SW480 (cell line): ENCODE results near the gene PDGFC.
A peak's percentile ranks its signal among the peaks of the same experiment; 100 is the strongest.

Experiments used
- DNase-seq: peaks from one replicate; pipeline ENCODE4 v3.0.0-alpha.2; 2016; ENCODE audit warnings: low spot score

Gene PDGFC, protein sequence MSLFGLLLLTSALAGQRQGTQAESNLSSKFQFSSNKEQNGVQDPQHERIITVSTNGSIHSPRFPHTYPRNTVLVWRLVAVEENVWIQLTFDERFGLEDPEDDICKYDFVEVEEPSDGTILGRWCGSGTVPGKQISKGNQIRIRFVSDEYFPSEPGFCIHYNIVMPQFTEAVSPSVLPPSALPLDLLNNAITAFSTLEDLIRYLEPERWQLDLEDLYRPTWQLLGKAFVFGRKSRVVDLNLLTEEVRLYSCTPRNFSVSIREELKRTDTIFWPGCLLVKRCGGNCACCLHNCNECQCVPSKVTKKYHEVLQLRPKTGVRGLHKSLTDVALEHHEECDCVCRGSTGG

DNA sequence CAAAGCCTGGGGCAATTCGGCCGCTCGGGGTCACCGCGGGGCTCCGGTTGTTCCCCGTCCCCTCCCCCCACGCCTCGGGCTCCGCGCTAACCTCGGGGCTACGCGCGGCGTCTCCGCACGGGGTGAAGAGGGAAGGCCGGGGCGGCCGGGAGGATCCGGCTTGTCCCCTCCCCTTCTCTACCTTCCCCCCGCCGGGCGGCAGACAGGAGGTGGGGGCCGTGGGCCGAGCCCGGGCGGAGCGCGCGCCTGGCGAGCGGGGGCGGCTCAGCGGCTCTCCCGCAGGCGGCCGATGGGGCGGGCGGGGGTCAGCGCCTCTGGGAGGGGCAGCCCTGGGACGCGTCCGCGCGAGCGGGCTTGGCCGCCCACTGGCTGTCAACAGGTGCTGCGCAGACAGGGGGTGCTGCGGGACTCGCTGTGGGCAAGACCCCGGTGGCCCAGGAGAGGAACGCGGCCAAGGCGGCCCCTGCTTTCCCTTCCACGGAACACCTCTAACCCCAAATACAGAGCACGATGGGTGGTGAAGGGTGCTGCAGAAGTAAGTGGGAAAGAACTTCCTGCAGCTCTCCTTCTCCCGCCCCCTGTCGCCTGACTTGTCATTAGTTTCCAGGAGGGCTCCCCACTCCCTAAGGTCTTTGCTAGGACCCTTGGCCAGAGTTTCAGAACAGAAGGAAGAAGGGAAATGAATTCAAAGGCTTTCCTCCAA lies at the start of gene PDGFC:
Gene PDGFC (minus strand): TSS at position 124 of the 703 bp plus-strand sequence. CDS start 896 bp downstream, outside the sequence.
- DNase-seq: peak; percentile 8

DNA sequence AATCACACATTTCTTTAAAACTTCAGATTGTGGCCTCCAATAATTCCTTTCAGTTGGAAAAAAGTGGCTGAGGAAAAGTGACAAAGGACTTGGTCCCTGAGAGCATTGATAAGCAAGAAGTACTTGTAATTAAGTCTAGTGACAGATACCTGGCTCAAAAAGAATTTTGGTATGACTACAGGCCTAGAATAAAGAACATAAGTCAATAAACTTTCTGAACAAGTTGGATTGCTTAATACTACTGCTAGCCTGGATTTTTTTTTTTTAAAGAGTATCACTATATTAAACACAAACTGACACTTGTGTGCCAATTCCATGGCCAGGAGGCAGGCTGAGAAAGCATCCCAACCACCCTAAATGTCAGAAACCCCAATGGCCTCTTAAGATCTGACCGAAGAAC lies 49.3 kb upstream of the PDGFC start:
- no peak for DNase-seq

DNA sequence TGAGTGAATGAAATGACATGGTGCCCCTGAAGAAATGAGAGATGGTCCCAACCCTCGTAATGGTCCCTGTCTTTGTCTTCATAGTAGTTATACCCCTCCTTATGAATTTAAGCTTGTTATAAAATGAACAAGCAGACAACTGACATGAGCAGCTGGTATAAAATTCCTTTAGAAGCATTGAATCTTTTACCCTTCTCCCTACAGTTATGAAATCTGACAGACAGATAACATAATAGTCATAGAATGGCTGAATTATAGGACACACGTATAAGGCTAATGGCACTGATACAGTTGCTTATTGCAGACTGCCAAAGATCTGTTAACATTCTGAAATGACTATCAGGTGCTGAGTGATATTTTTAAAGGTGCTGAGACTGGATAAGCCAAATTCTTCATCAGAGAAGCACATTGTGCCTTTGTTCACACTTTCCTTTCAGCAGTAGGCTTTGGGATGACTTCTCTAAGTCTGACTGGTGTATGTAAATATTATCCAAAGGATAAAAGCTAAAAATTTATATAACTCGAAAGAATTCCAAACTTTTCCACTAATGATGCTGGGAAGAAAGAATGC lies 47.4 kb upstream of the PDGFC start:
- no peak for DNase-seq

DNA sequence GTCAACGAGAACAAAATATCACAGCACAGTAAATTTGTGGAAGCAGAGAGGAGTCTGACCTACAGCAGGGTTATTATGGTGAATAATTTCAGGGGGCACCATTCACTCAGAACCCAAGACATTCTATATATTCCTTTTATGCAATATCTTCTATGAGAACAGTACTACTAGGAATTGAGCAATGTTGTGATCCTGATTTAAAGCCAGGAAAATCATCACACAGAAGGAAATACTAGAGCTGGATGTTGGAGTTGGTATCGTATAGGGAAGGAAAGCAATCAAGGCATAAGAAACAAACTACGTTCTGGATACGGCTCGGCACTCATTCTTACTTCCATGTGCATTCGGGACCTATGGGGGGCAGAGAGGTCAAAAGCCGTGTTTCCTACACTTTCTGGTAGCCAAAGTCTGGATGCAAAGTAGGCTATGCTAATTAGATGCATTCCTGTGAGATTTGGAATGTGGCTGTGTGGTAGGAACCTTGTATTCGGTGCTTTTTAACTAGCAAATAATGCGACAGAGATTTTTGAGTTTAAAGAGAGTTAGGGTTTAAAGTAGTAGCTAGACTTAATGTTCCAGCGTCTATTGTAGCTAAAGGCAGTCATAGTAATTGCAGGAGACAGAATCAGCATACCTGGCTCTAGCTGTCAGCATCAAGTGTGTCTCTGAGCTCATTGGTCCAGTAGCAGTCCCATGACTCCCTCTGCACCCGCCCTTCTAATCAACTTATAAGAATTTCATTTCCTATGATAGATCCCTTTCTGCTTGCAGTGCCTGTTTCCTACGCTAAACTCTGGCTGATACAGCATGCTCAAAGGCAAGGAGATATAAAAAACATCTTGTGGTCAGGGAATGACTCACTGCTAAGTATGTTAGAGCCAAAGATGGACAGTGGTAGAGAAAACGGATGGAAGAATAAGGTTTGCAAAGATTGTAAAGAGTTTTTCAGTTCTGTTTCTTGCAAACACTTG lies 43.3 kb upstream of the PDGFC start:
- no peak for DNase-seq

DNA sequence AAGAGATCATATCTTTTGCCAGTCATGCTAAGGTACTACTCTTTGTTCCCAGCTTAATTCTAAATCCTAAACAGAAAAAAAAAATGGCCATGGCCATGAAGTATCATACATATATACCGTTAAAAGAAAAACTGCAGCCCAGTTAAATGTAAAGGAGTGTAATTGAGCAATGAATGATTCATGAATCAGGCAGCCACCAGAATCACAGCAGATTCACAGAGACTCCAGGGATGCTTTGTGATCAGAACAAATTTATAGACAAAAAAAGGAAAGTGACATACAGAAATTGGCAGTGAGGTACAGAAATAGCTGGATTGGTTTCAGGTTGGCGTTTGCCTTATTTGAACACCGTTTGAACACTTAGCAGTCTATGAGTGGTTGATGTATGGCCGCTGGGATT lies 42.1 kb upstream of the PDGFC start:
- DNase-seq: no peak

DNA sequence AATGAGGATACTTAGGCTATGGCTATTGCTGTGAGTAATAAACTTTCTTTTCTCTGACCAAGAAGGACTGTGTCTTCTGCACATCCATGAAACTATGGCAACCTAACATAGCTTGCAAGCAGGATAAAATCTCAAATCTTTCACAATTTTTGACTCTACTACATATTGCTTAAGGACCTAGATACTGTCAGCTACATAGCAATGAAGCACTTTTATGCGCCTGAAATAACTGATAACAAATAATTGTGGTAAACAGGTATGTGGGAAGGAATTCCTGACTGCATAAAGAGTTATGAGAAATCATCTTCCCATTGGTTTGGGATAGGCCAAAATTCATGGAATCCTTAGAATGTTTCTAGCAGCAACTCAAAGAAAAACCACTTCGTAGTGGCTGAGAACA lies 41.2 kb upstream of the PDGFC start:
- DNase-seq: no peak

DNA sequence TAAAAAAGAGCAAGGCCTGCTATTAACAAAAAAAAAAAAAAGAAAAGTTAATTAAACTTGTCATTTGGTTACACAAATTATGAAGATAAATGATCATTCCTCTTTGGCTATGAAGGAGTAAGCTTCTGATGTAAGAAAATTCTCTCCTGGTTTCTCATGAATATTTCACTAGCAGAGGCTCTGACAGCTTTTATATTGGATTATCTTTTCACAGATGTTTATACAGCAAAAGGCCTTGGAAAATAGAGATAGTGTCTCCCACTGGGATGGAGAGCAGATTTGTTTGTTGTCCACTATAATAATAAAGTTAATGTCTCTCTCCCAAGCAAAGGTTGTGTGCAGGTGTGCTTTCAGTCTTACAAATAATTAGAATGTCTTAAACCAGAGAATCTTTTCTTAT lies 40.7 kb upstream of the PDGFC start:
- DNase-seq: no peak

DNA sequence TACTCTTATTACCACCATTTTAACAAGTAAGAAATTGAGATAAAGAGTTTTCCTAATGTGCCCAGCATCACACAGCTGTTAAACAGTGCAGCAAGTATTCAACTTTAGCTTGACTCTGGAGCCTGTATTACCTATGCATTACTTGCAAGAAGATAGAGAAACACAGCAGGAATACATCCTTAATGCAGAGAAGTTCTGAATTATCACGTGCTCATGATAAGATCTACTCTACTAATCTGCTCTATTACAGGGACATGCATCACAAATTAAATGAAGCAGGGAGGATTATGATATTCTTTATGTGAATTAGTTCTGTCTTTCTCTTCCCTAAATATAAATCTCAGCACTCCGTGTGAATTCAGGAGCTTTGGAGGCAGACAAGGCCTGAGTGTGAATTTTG lies 39.0 kb upstream of the PDGFC start:
- no peak for DNase-seq

DNA sequence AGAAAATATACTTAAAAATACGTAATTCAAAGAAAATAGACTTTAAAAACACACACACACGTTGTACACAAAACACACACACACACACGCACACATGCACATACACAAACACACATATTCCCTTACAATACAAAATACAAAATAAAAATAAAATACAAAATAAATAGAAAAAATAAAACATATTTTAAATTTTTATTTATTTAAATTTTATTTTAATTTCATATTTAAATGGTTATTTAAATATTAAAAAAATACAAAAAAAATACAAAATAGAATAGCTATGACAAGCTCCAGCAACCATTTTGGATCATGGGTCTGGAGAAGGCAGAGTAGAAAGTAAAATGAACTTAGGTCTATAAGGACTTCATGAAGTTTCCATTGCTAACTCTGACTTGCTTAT lies 34.2 kb upstream of the PDGFC start:
- no peak for DNase-seq

DNA sequence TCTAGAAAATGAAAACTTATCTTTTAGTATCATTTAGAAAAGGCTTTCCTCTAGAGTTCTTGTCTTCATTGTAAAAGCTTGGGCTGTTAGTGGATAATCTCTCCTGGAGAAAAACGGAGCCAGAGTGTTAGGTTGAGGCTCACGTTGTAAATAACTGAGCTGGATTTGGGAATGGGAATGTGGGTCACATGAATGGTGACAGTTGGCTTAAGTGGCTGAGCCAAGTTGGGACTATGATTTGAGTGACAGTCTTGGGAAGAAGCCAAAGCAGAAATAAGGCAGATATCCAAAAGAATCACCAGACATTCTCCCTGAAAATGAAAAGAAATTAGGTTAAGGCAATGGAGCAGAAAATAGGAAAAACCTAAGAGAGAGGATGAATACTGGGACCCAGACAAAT lies 33.6 kb upstream of the PDGFC start:
- no peak for DNase-seq

DNA sequence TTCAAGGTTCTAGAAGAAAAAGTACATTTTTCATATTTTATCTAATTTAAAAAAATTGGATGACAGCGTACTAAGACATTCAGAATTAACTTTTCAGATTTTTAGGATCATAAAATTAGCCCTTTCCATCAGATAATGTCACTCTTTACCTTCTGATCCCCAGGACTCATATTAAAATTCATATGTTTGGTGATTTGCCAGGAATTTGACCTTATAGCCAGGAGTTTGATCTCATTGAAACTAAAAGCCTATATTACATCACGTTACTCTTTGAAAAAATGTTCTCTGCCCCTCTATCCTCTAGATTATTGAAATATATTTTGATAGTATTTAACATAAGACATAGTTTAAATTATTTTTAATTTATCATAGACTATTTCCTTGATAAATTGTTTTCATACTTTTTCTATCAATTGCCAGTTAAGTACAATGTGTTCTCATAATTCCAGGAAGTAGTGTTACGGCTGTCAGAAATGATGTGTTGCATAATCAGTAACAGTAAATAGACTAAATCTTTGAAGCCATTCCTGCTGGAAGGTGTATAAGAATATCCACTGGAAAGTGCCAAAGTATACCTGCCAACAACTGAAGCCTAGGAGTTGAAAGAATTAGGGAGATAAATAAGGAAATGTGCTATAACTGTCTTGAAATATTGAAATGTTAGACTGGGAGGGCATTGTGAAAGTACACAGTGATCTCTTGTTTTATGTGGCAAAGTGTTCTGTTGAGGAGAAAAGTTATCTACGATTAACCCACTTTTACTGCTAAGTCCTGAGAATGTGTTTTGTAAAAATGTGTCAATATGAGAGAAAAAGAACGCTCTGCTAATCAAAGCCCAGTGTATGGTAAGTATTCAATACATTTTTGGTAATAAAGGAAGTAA lies 32.9 kb upstream of the PDGFC start:
- DNase-seq: no peak

DNA sequence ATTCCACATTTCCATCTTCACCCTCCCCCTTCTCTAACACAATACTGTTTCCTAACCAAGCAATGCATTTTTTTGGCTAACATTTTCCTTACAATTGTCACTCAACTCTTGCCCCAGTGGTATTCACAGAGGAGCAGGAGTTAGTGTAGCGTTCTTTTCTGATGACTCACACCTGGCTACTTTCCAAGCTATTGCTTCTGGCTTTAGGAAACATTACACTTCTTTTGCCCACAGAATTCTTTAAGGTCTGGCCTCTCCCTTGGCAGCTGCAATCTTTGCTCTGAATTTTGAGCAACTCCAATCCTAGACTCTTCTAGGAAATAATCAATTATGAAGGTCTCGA lies 27.5 kb upstream of the PDGFC start:
- DNase-seq: peak; percentile 76

DNA sequence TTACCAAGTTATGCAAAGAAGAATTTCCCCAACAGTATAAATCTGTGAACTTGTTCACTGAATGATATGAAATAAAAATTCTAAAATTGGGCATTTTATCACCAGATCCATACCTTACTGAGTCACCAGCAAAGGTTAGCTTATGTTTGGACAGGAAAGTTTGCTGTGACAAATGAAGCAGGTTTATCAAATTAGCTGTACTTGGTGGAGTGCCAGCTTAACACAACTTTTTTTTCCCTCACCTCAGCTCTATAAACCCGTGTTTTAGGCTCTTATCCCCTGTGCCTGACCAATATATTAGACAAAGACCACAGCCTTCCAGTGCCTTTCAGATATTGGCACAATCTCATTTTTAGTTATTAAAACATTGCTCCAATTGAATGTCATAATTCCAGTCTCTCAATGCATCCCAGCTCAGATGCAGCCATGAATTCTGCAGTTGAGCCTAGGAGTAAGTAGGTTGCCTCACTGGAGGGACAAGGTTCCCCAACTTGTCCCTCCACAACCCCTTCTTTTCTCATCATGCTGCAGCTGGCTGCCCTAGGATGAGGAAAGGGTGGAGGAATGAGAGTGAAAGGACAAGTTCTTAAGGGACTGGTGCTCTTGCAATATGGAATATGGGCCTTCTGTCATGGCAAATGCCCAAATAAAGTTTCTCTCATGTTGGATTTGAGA lies 27.0 kb upstream of the PDGFC start:
- DNase-seq: no peak

DNA sequence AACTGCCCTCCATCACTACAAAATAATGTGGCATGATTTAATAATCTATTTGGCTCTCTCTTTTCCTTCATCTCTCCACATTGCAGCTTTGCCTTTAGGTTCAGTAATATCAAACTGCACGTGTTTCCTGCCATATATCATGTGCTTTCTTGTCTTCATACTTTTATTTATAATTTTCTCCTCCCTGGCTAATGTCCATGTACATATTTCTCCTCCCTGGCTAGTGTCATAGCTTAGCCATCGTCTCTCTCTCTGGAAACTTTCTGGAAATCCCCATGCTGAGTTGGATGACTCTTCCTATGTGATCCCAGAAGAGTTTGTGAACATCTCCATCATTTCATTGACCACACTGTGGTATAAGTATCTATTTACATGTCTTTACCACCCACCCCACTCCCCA lies 21.3 kb upstream of the PDGFC start:
- no peak for DNase-seq

DNA sequence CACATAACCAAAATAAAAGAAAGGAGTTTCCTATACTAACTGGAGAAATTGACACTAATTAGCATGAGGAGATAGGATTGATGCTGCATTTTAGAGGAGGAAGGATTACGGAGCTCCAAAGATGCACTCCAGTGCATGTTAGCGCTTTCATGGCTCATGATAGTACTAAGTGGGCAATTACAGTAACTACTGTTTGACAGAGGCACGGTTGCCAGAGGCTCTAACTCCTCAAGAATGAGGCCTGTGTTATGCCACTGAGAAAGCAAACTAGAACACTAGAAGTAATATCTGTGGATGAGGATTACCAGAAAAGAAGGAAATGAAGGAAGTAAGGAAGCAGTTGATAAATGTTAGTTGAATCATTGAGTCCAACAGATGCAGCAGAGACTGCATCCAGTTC lies 19.6 kb upstream of the PDGFC start:
- DNase-seq: no peak

DNA sequence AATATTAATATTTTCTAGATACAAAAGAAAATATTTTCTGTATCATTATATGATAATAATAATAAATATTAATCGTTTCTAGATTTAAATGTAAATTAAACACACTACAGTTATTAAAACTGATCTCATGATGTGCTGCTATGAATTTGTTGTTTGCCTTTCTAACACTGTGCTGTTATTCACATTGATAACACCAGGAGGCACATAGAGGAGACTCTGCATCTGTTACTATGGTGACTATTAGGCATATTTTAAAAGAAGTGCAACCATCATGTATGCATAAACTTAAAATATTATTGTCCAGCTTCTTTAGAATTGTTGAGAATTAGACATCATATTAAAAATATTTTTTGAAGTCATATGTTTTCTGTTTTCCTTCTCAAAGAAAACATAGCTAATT lies 11.8 kb upstream of the PDGFC start:
- DNase-seq: no peak

DNA sequence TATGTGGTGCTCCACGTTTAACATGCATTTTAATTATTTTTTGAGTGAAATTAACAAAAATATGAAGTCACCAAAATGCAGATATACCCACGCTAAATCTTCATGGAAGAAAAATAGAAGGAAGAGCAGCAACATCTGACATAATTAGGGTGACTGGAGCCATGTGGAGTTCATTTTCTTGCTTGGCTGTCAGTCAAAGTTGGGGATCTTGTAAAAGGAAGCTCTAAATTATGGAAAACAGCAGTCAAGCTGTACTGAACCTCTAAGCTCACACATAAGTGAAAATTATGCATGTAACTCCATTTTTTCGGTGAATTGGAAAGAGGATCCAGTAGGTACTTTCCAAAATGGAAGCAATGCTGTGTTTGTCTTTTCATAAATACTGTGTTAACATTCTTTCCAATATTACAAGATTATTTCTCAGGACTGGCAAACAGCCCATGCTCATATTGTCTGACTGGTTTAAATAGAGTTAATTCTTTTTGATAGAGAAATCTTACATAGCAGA lies 9.7 kb upstream of the PDGFC start:
- DNase-seq: no peak

DNA sequence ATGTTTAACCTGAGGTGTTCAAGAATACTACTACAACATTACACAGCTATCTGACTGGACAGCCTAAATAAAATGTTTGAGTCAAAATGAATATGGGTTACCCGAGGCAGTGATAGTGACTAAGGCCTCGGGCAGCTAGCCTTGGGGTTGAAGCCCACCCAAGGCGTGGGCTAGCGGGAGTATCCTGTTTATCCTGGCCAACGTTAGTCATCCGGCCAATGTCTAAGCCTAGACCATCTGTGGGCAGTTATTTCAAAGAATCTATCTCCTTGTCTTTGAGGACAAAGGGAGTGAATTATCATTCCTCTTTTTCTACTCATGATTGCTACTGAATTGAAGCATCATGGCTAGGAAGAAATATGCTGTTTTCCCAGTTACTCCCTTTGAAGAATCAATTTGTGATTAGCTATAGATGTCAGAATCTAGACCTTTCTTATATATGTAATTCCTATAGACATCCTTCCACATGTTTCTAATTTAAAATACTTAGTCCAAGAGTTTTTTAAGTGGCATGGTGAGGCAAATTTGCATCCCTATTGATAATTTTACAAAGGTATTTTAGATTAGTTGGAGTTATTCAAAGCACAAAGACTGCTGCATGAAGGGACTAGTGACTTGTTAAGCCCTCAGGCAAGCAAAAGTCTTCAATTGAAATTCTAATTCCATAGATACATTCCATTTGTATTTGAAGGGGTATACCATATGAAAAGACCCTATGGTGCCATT lies 6.0 kb upstream of the PDGFC start:
- DNase-seq: no peak

DNA sequence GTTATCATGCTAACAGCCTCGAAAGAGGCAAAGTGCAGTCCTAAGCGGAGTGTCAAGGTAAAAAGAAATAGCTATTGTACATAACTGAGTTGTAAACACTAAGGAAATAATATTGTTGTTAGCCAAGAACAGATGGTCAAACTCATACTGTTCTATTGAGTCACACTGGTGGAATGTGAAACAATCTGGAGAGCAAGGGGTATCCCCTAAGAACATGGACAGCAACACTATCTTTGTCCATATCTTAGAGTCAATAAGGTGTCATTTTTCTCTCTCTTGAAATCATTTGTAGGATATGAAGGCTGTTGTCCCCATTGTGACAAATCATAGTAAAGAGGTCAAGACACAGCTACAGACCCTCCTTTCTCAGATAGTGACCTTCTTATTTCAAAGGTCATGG lies 4.5 kb upstream of the PDGFC start:
- DNase-seq: no peak

DNA sequence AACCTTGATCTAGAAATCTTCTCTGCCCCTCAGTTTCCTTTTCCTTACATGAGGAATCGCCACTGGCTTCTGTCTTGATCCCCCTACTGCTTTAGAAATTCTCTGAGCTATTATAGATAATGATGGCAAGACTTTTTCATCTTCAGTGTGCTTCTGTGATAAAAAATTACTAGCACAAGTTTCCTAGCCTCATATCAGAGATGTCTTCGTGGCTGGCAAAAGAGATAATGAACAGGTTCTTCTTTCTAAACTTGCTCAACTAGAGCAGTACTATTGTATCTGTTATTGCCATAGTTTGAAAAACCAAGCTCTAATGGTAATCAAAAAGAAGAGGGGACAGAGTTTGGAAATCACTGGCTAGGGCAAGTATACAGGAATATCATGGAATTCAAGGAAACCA lies 4.1 kb upstream of the PDGFC start:
- DNase-seq: no peak
